ENCODE measurements around the gene FIGNL2.

FIGNL2 gene

GRCh38 chr12:51774933-51775332 is 73.6 kb downstream of the FIGNL2 start:
- DNase-seq, result no peak

- DNase-seq, result no peak
Measured at GRCh38 chr12:51773145-51773869, 75.2 kb downstream of the FIGNL2 start.

- no peak for DNase-seq
Measured at GRCh38 chr12:51771008-51771407, 77.5 kb downstream of the FIGNL2 start.
